Adrenal gland (tissue), 12 donors: ENCODE measurements around the gene ADAT3. TPM values are rescaled to one million over a fixed set of nuclear protein-coding genes. Genes with fewer than 3 reads are reported as not detected.
A peak's percentile ranks its signal among the peaks of the same experiment; 100 is the strongest.

Experiments
- DNase-seq, 7 donors: peaks; one replicate each; pipeline ENCODE4 v3.0.0-alpha.2; 2019 to 2020
- H3K27ac ChIP-seq, 5 donors: fragments of 200-600 bp; sonication (generic) in 4 of 5; 1 replicate in 3 of 5; 2 replicates in 2 of 5; pipeline versions ENCODE4 v1.5.1 to v1.8.0; 2016 to 2020; ENCODE audit warnings: mild to moderate bottlenecking in 1 of 5
- H3K27me3 ChIP-seq: fragments of 200-600 bp; 2 replicates; pipeline ENCODE4 v1.8.0; 2021
- H3K36me3 ChIP-seq, 2 donors: fragments of 200-600 bp; replicated peaks in 1 of 2; 1 replicate in 1 of 2; 2 replicates in 1 of 2; pipeline versions ENCODE4 v1.5.1 to v1.8.0; 2018 to 2022
- H3K4me1 ChIP-seq, 2 donors: fragments of 200-600 bp; replicated peaks in 1 of 2; 1 replicate in 1 of 2; 2 replicates in 1 of 2; pipeline versions ENCODE4 v1.5.1 to v1.8.0; 2018 to 2021
- H3K4me3 ChIP-seq, 4 donors: fragments of 200-600 bp; sonication (generic) in 3 of 4; one replicate each; pipeline ENCODE4 v1.5.1; 2016 to 2018
- H3K9me3 ChIP-seq, 3 donors: fragments of 200-600 bp; sonication (generic) in 1 of 3; replicated peaks in 1 of 3; 1 replicate in 2 of 3; 2 replicates in 1 of 3; pipeline versions ENCODE4 v1.5.1 to v1.8.0; 2016 to 2021
- POLR2A ChIP-seq, 2 donors: fragments of 450-650 bp; IDR thresholded peaks; one replicate each; pipeline ENCODE4 v1.6.1; 2017; ENCODE audit warnings: antibody characterized with exemption in 2 of 2, mild to moderate bottlenecking in 2 of 2, moderate library complexity in 1 of 2
- WGBS, 4 donors: extraction: QIAGEN DNeasy Blood & Tissue Kit in 2 of 4; methylation state at CpG; one replicate each; pipeline versions ENCODE4 v1.1.5 to v1.1.7; 2013 to 2017; 5-methylcytosine and 5-hydroxymethylcytosine counted together
- intact Hi-C, 2 donors: fragments of 100-400 bp; cut with DNase I; formaldehyde crosslinking; loops; one replicate each; pipeline versions ENCODE4 v1.14.1 to v1.15.0; 2022 to 2023
- polyA plus RNA-seq, 3 donors: library from polyadenylated mRNA; stranded (reverse); fragments of 200-250 nt in 2 of 3; fragments of 350-450 nt in 1 of 3; fragmentation: Illumina TruSeq in 1 of 3; extraction: RNeasy Lipid Tissue Mini Kit (QIAGEN cat#74804) in 1 of 3; gene quantifications; one replicate each; pipeline ENCODE4 v1.2.3, GENCODE V29; 2013 to 2014
- total RNA-seq, 9 donors: library from RNA; depleted of rRNA in 4 of 9; stranded (reverse); fragments of >200 nt in 4 of 9; fragments of 120-200 nt in 1 of 9; fragmentation: NEBNext Ultra II Directional in 1 of 9; extraction: Animal tissue kit (Norgen Biotek cat#: 25700) in 1 of 9; gene quantifications; one replicate each; pipeline versions ENCODE4 v1.1.0 to v1.2.4, GENCODE V29; 2013 to 2023
- TF ChIP-seq, protein P1 (sequence below), 6 experiments: fragments of 450-650 bp in 4 of 6; fragments of 200-600 bp in 2 of 6; sonication (generic) in 1 of 6; IDR thresholded peaks; 1 replicate in 5 of 6; 2 replicates in 1 of 6; pipeline versions ENCODE4 v1.5.1 to v1.8.0; 2016 to 2021; ENCODE audit warnings: antibody characterized with exemption in 6 of 6, mild to moderate bottlenecking in 2 of 6, moderate library complexity in 1 of 6
- donor health status: healthy with polysubstance abuse.
- donor health status: Bipolar disorder and iron deficiency.
- donor health status: DM: yes; HTN: yes; CAD: no.
- donor health status: DM: no; HTN: no; CAD: no.
- donor health status: DM: no; HTN: no; CAD: no.
- donor health status: DM: yes; HTN: yes; CAD: no.

Gene ADAT3
- total and polyA plus RNA-seq, 12 donors = 1.7 to 29.6 (median 8.3) TPM; not detected in 1

GRCh38 chr19:1862424-1863327 lies 42.5 kb upstream of the ADAT3 start:
- H3K9me3 ChIP-seq = no peaks in the 10 kb centered on the region
- DNase-seq = peak in 2 of 7 donors; percentile 56 to 64
- 0 to 1% (median 1%) methylated on average over 34 to 109 of the region's 109 CpGs for whole genome bisulfite sequencing, 4 donors
- H3K4me3 ChIP-seq = peak overlapping the region in 3 of 4 donors; percentile 18 to 86 (median 53)
- no peaks in the 10 kb centered on the region for H3K36me3 ChIP-seq
- TF ChIP-seq POLR2A (IDR thresholded peaks at IDR 0.05) = no peak
- TF ChIP-seq, protein P1, sequence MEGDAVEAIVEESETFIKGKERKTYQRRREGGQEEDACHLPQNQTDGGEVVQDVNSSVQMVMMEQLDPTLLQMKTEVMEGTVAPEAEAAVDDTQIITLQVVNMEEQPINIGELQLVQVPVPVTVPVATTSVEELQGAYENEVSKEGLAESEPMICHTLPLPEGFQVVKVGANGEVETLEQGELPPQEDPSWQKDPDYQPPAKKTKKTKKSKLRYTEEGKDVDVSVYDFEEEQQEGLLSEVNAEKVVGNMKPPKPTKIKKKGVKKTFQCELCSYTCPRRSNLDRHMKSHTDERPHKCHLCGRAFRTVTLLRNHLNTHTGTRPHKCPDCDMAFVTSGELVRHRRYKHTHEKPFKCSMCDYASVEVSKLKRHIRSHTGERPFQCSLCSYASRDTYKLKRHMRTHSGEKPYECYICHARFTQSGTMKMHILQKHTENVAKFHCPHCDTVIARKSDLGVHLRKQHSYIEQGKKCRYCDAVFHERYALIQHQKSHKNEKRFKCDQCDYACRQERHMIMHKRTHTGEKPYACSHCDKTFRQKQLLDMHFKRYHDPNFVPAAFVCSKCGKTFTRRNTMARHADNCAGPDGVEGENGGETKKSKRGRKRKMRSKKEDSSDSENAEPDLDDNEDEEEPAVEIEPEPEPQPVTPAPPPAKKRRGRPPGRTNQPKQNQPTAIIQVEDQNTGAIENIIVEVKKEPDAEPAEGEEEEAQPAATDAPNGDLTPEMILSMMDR (IDR thresholded peaks at IDR 0.05) = no peak
- H3K4me1 ChIP-seq = peaks cover 26 to 39% of the 10 kb centered on the region in 2 donors
- H3K27ac ChIP-seq = peak overlapping the region in 2 of 5 donors; percentile 6 to 92
- intact Hi-C loops = loop anchor here in 1 of 2 donors (10.0 kb wide), 1 partner anchor 62 kb away; no protein-coding TSS in a partner anchor
- no peaks in the 10 kb centered on the region for H3K27me3 ChIP-seq

DNA sequence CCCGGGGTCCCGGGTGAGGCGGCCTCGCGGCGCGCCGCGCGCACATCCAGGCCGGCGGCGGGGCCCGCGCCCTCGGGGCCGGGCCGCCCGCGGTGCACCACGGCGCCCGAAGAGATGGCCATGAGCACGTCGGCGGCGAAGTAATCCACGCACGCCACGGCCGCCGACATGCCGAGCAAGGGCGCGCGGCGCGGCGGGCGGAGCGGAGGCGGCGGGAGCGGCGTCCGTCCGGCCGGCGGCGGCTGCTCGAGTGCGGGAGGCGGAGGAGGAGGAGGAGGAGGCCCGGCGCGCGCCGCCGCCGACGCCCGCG lies 41.9 kb upstream of the ADAT3 start, which contains the start of gene KLF16:
Gene KLF16, minus strand, starts transcription at position 252 of the 310 bp plus-strand sequence. Its CDS starts 82 bp downstream, at position 170.
- Histone ChIP-seq H3K4me1 (peaks cover 21 to 33% of the 10 kb centered on the region in 2 donors), H3K4me3 (peak within 1 kb of the TSS; percentile 49 to 86 (median 70)), H3K27ac (peak within 1 kb of the TSS; percentile 81 to 92 (median 87)), H3K27me3 (no peaks in the 10 kb centered on the region), H3K36me3 (no peaks in the 10 kb centered on the region), H3K9me3 (no peaks in the 10 kb centered on the region)
- intact Hi-C loops = loop anchor here in 1 of 2 donors (10.0 kb wide), 1 partner anchor 62 kb away; no protein-coding TSS in a partner anchor
- WGBS, 4 donors = 0% methylated on average over 10 to 54 of the region's 63 CpGs; no CpG with 5 or more reads in 2 of the 4 donors
- DNase-seq = no peak
- TF ChIP-seq, protein P1 (IDR thresholded peaks at IDR 0.05) = no peak
- peak; percentile 80 to 89 for TF ChIP-seq POLR2A (IDR thresholded peaks at IDR 0.05)

- intact Hi-C loops = loop anchor here in 1 of 2 donors (10.0 kb wide), 1 partner anchor 61 kb away; no protein-coding TSS in a partner anchor
- Histone ChIP-seq H3K9me3 (no peaks in the 10 kb centered on the region), H3K4me1 (peaks cover 21 to 31% of the 10 kb centered on the region in 2 donors), H3K27ac (peak overlapping the region; percentile 81 to 92 (median 87)), H3K4me3 (peak overlapping the region; percentile 46 to 86 (median 68)), H3K27me3 (no peaks in the 10 kb centered on the region), H3K36me3 (no peaks in the 10 kb centered on the region)
- 0% methylated on average over 82 to 102 of the region's 115 CpGs; no CpG with 5 or more reads in 2 of the 4 donors for WGBS, 4 donors
- DNase-seq = peak; percentile 88 to 93 (median 92)
- peak in 1 of 2 donors; percentile 1 for TF ChIP-seq POLR2A (IDR thresholded peaks at IDR 0.05)
- TF ChIP-seq, protein P1 (IDR thresholded peaks at IDR 0.05) = no peak
Observed at GRCh38 chr19:1863638-1864479, 41.3 kb upstream of the ADAT3 start.
